Activated CD4-positive, alpha-beta T cell treated with anti-CD3 and anti-CD28 coated beads, Interleukin-2, amount 50 U/mL, for 4 hours (primary cell): ENCODE results near the gene GPA33.

Source experiments
- DNase-seq, 2 experiments: peaks; one replicate each; pipeline ENCODE4 v3.0.0-alpha.2; 2020

The GPA33 gene

GRCh38 chr1:167090314-167090942, at the start of gene GPA33:
GPA33 (minus strand) TSS chr1:167090377; CDS start chr1:167090287, 90 bp downstream.
- no peak for DNase-seq

GRCh38 chr1:167138703-167139102, 48.5 kb upstream of the GPA33 start:
- DNase-seq: no peak

GRCh38 chr1:167137793-167138510, 47.8 kb upstream of the GPA33 start:
- no peak for DNase-seq

- DNase-seq: no peak
These were observed 47.2 kb upstream of the GPA33 start for GRCh38 chr1:167137332-167137781.

GRCh38 chr1:167136806-167137205, 46.6 kb upstream of the GPA33 start:
- no peak for DNase-seq

- DNase-seq: no peak
These were observed 46.0 kb upstream of the GPA33 start for GRCh38 chr1:167136191-167136614.

- DNase-seq: no peak
These were observed 45.2 kb upstream of the GPA33 start for GRCh38 chr1:167135281-167135840.

- DNase-seq: no peak
These were observed 42.3 kb upstream of the GPA33 start for GRCh38 chr1:167132301-167133010.

- DNase-seq: no peak
These were observed 40.8 kb upstream of the GPA33 start for GRCh38 chr1:167130829-167131510.

GRCh38 chr1:167128261-167129227, 38.4 kb upstream of the GPA33 start:
- DNase-seq: no peak

GRCh38 chr1:167127661-167128060, 37.5 kb upstream of the GPA33 start:
- no peak for DNase-seq

- DNase-seq: no peak
These were observed 37.1 kb upstream of the GPA33 start for GRCh38 chr1:167127236-167127635.

- no peak for DNase-seq
These were observed 36.6 kb upstream of the GPA33 start for GRCh38 chr1:167126811-167127210.

- DNase-seq: no peak
These were observed 36.1 kb upstream of the GPA33 start for GRCh38 chr1:167126317-167126716.

GRCh38 chr1:167122568-167122967, 32.4 kb upstream of the GPA33 start:
- DNase-seq: no peak

- no peak for DNase-seq
These were observed 31.9 kb upstream of the GPA33 start for GRCh38 chr1:167122121-167122480.

- DNase-seq: peak; percentile 5 to 7
These were observed 31.4 kb upstream of the GPA33 start for GRCh38 chr1:167121375-167122120.

- no peak for DNase-seq
These were observed 30.7 kb upstream of the GPA33 start for GRCh38 chr1:167120899-167121298.

- DNase-seq: no peak
These were observed 29.5 kb upstream of the GPA33 start for GRCh38 chr1:167119696-167120095.

- no peak for DNase-seq
These were observed 28.0 kb upstream of the GPA33 start for GRCh38 chr1:167118188-167118587.

GRCh38 chr1:167117225-167117624, 27.0 kb upstream of the GPA33 start:
- no peak for DNase-seq
